Activated CD8-positive, alpha-beta memory T cell treated with anti-CD3 and anti-CD28 coated beads, Interleukin-2, amount 50 U/mL, for 1 hour (primary cell): Measurements from ENCODE around the gene NINL.
"Not testable (repeated sequence)": the region's sequence is repeated elsewhere in the genome, so short reads cannot be mapped to it uniquely, and the experiment has no call there.

Experiments
- DNase-seq: peaks from one replicate; pipeline ENCODE4 v3.0.0-alpha.2; 2020; ENCODE audit errors: extremely low read depth

NINL gene

GRCh38 chr20:25584905-25585704 lies at the start of gene NINL:
TSS of gene NINL (minus strand) at chr20:25585531. CDS start at chr20:25526587, 58,944 bp downstream.
- no peak for DNase-seq

DNA sequence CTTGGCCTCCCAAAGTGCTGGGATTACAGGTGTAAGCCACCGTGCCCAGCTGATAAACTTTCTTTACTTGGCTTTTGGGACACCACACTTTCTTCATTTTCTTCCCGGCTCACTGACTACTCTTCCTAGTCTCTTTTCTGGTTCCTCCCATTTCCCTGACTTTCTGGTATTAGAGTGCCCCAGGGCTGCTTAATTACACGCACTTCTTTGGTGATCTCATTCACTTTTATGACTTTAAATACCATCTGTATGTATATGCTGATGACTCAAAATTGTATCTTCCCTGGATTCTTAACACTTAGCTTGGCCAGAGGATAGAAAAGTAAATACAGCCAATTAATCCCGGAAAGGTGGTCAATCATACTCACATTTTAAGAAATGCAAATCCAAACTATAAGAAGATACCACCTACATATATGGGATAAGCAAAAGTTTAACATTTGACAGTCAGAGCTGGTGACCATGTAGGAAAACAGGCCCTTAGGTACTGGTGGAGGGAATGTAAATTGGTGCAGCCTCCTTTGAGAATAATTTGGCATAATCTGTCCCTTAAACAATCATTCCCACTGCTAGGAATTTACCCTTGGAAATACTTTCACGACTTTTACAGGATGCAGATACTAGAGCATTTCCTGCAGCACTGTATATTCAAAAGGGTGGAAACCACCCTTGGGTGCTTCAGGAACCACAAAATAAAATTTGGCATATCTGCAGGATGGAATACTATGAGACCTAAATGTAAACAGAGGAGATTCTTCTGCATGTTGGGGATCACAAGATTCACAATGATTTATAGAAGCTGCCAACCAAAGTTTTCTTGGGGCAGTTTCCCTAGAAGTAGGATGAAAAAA lies 47.8 kb upstream of the NINL start:
- no peak for DNase-seq

GRCh38 chr20:25630615-25631014 lies 45.3 kb upstream of the NINL start:
- not testable (repeated sequence) for DNase-seq

DNA sequence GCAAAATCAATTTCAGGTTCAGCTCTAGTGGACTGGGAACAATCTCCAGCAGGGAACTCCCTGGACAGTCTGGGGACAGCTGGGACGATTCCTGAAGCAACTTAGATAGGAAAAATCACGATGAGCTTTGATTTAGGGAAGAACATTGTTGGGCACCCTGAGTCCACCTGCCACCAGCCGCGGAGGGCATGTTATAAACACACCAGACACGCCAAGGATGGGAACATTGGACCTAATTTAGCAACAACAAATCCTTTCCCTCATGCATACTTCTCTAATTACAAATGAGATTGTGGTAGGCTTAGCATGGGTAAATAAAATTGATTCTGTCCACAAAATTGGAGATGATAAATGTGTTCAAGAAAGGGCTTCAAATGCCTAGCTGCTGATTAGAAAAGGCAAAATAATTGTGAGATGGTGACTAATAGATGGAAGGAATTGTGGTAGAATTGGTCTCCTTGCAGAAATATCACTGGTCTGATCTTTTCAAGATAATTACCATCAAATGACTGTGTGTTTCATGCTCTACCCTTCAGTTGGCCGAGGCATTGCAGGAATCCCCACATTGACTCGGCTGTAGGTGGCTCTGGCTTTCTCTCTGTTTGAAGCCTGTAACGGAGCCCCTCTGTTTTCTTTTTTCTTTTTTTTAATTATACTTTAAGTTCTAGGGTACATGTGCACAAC lies 44.6 kb upstream of the NINL start:
- DNase-seq = no peak

DNA sequence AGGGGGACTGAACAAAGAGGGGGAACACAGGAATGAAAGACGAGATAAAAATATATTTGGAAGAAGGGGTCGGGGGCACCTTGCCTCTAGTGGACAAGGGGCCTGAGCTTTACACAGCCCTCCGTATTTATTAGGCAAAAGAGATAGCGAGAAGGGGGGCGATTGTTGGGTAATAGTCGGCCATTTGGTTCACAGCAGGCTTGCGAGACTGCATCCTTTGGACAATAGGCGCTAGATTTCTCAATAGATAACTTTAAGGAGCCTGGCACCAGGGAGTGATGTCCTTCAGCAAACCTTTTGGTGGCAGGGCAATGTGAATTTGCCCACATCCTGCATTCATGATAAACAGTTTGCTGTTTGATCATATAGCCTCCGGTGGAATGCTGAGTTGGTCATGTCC lies 41.4 kb upstream of the NINL start:
- no peak for DNase-seq

DNA sequence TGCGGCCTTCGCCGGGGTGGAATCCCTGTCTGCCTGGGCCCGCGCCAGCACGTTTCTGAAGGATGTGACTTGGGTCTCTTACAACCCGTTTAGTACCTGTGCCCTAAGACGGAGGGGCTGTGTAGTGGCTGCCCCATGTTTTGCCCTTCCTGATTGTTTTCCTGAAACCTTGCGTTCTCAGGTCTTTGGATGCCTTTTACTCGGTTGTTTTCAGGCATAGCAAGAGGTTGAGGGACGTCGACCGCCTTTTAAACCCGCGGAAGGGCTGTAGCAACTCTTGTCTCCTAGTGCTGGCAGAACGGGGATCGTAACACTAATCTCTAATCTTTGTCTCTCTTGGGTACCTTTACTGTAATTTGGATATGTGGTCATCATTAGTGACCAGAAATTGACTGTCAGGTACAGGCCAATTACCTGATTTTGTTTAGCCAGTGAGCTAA lies 39.2 kb upstream of the NINL start:
- no peak for DNase-seq

DNA sequence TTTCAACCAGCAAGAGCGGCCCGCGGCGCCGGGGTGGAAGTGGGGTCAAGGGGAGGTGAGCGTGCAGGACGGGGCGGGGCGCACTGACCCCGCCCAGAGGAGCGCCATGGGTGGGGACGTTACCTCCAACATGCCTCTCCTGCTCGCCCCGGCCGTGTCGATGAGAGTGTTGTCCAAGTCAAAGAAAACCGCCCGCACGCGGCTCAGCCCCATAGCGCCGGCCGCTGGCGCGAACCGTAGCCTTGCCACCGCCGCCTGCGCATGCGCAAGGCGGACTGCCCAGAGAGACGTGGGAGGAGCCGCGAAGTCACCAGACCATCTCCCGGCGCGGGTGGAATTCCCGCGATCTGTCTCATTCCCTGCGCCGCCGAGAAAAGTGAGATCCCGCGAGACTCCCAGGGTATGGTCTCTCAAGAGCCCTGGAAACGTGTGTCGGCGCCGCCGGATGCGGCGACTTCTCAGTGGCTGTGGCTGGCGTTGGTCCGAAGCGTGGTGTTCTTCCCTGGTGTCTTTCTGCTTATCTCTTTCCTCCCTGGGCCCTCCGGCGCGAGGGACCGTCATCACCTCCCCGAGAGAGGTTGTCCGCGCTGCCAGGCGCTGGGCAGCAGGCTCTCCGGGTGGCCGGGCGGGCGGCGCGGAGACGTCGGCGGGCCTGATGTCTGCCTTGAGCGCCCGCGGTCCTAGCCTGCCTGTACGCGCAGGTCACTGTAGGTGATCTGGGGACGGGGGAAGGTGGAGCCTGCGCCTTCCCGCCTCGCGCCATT lies 38.6 kb upstream of the NINL start, which contains the start of gene NANP:
TSS of gene NANP (minus strand) at position 279 of the 764 bp plus-strand sequence. CDS start at position 213, 66 bp downstream.
- peak; percentile 58 for DNase-seq

DNA sequence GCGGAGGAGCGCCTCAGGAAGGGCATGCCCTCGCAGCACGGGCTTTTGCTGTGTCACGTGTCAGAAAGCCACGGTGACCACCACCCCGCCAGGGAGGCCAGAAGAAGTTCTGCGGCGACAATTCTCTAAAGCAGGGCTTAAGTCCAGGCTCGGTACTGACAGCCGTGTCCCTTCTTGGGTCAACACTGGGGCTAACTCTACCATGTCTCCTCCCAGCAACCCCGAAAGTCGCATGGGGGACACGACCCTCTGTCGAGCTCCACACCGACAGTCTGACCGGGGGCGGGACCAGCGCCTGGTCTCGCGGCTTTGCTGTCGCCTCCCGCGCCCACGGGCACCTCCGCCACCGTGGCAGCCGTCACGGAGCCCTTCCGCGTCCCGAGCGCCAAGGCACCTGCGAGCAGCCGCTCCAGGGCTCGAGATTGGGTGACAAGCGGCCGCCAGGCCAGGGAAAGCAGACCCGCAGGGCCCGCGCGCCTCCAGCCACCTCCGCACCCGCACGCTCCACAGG lies 37.9 kb upstream of the NINL start:
- DNase-seq = no peak

- no peak for DNase-seq
Measured at GRCh38 chr20:25622450-25623224, 37.3 kb upstream of the NINL start.

GRCh38 chr20:25622049-25622448 lies 36.7 kb upstream of the NINL start:
- DNase-seq = no peak

DNA sequence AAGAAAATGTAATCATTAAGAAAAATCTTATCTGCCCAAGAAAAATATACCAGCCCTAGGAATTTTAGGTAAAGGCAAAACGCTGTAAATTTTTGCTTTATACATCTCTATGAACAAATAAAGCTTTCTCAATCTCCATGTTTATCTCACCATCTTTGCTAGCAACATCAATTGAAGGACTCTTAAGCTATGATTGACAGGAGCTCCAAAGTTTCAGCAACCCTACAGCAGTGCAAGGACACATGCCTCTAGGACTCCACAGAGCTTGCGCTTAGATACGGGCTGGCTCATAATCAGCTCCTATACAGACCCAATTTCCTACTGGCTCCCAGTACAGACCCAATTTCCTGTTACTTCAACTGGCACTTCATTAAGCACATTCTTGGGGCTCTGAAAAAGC lies 34.2 kb upstream of the NINL start:
- DNase-seq = no peak

DNA sequence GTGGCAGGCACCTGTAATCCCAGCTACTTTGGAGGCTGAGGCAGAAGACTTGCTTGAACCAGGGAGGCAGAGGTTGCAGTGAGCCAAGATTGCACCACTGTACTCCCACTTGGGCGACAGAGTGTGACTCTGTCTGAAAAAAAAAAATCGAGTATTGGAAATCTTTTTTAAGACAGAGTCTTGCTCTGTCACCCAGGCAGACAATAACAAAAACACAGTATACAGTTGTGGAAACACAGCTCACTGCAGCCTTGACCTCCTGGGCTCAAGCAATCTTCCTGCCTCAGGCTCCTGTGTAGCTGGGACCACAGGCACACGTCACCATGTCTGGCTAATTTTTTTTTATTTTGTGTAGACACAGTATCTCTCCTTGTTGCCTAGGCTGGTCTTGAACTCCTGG lies 23.4 kb upstream of the NINL start:
- DNase-seq = no peak

DNA sequence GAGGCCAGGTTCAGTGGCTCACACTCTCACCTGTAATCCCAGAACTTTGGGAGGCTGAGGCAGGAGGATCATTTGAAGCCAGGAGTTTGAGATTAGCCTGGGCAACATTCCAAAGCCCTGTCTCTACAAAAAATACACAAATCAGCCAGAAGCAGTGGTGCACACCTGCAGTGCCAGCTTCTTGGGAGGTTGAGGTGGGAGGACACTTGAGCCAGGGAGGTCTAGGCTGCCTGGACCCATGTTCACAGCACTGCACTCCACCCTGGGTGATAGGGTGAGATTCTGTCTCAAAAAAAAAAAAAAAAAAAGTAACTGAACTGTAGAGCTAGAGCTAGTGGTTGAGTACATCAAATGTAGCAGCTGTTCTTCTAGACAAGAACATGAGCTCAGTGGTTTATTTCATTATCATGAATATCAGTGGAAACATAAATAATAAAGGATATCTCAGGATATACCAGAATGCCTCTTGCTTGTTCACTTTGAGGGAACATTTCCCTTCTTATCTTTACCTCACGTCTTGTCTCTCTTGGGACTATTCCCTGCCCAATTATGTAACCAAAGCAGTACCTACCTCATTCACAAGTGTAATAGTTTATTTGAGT lies 20.9 kb upstream of the NINL start:
- no peak for DNase-seq

GRCh38 chr20:25605148-25605547 lies 19.8 kb upstream of the NINL start:
- DNase-seq = no peak

GRCh38 chr20:25604611-25605010 lies 19.3 kb upstream of the NINL start:
- DNase-seq = no peak

- not testable (repeated sequence) for DNase-seq
Measured at GRCh38 chr20:25602914-25603309, 17.6 kb upstream of the NINL start.

DNA sequence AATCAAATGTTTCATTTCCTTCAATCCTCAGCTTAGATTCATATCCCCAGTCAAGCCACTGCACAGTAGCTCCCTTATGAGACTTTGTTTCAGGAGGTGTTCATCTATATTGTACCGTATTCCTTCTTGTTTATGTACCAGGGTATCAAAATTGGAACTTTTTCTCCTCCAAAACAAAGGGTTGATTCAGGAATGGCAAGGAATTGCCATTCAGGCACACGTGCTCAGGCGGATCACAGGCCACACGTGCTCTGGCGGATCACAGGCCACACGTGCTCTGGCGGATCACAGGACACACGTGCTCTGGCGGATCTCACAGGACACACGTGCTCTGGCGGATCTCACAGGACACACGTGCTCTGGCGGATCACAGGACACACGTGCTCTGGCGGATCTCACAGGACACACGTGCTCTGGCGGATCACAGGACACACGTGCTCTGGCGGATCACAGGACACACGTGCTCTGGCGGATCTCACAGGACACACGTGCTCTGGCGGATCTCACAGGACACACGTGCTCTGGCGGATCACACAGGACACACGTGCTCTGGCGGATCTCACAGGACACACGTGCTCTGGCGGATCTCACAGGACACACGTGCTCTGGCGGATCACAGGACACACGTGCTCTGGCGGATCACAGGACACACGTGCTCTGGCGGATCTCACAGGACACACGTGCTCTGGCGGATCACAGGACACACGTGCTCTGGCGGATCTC lies 17.0 kb upstream of the NINL start:
- not testable (repeated sequence) for DNase-seq

- no peak for DNase-seq
Measured at GRCh38 chr20:25601659-25602058, 16.3 kb upstream of the NINL start.

DNA sequence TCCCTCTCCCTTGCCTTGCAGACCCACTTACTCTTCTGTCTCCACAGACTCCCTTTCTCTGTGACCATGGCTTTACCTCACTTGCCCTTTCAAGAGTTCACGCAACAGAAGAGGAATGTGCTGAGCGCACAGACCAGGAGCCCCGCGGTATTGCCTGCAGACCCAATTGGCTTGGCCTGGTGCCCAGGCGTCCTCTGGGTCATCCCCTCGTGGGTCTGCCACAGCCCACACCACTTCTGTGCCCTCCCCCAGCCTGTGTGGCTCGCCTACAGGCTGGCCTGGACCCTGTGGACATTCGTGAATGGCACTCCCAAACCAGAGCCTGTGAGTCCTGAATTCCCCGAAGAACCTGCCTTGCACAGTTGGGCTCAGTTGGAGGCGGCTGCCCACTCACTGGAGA lies 15.3 kb upstream of the NINL start:
- no peak for DNase-seq
